ENCODE data around the gene CRYBG2.
A peak's percentile ranks its signal among the peaks of the same experiment; 100 is the strongest.
"Not testable (repeated sequence)": the region's sequence is repeated elsewhere in the genome, so short reads cannot be mapped to it uniquely, and the experiment has no call there.

Gene CRYBG2

GRCh38 chr1:26315874-26316850 lies 37.8 kb downstream of the CRYBG2 start:
- Mint-ChIP-seq H3K36me3 (ENCODE audit: low read depth) (peaks cover 11% of the 10 kb centered on the region), H3K27ac (peak overlapping the region; percentile 85), H3K9me3 (peaks cover 9% of the 10 kb centered on the region), H3K4me1 (ENCODE audit: low read depth) (peaks cover 93% of the 10 kb centered on the region), H3K4me3 (peak overlapping the region; percentile 54), H3K27me3 (no peaks in the 10 kb centered on the region)
- intact Hi-C loops (cut with micrococcal nuclease): no loop called here

GRCh38 chr1:26314501-26314900 lies 39.4 kb downstream of the CRYBG2 start:
- peaks cover 76% of the 10 kb centered on the region for H3K4me1 Mint-ChIP-seq (ENCODE audit: low read depth)
- intact Hi-C loops (cut with micrococcal nuclease): no loop called here
- H3K36me3 Mint-ChIP-seq (ENCODE audit: low read depth): no peaks in the 10 kb centered on the region
- no peak overlapping the region for H3K4me3 Mint-ChIP-seq
- peak overlapping the region; percentile 85 for H3K27ac Mint-ChIP-seq
- H3K9me3 Mint-ChIP-seq: peaks cover 9% of the 10 kb centered on the region
- no peaks in the 10 kb centered on the region for H3K27me3 Mint-ChIP-seq

GRCh38 chr1:26307966-26308899 lies 45.7 kb downstream of the CRYBG2 start:
- not testable (repeated sequence) for H3K27me3 Mint-ChIP-seq, H3K9me3 Mint-ChIP-seq
- Mint-ChIP-seq H3K4me1 (ENCODE audit: low read depth) (peaks cover 62% of the 10 kb centered on the region), H3K27ac (peak overlapping the region; percentile 84), H3K4me3 (peak overlapping the region; percentile 44), H3K36me3 (ENCODE audit: low read depth) (peaks cover 11% of the 10 kb centered on the region)
- intact Hi-C loops (cut with micrococcal nuclease): loop anchor here (2.0 kb wide), 1 partner anchor 13 kb away; no protein-coding TSS in a partner anchor

- H3K4me3 Mint-ChIP-seq: no peak overlapping the region
- H3K27me3 Mint-ChIP-seq: no peaks in the 10 kb centered on the region
- peaks cover 11% of the 10 kb centered on the region for H3K36me3 Mint-ChIP-seq (ENCODE audit: low read depth)
- H3K27ac Mint-ChIP-seq: peak overlapping the region; percentile 84
- intact Hi-C loops (cut with micrococcal nuclease): loop anchor here (2.0 kb wide), 1 partner anchor 13 kb away; no protein-coding TSS in a partner anchor
- H3K4me1 Mint-ChIP-seq (ENCODE audit: low read depth): peaks cover 66% of the 10 kb centered on the region
- H3K9me3 Mint-ChIP-seq: no peaks in the 10 kb centered on the region
Observed at GRCh38 chr1:26307363-26307781, 46.6 kb downstream of the CRYBG2 start.

GRCh38 chr1:26306290-26307229 lies 47.4 kb downstream of the CRYBG2 start, which contains the start of gene UBXN11:
Gene UBXN11, minus strand, starts transcription at chr1:26306636. Its CDS starts 3,753 bp downstream, at chr1:26302883.
- no peaks in the 10 kb centered on the region for H3K9me3 Mint-ChIP-seq
- H3K4me3 Mint-ChIP-seq: peak within 1 kb of the TSS; percentile 90
- H3K4me1 Mint-ChIP-seq (ENCODE audit: low read depth): peaks cover 63% of the 10 kb centered on the region
- no peaks in the 10 kb centered on the region for H3K27me3 Mint-ChIP-seq
- H3K27ac Mint-ChIP-seq: peak within 1 kb of the TSS; percentile 84
- peaks cover 14% of the 10 kb centered on the region for H3K36me3 Mint-ChIP-seq (ENCODE audit: low read depth)
- intact Hi-C loops (cut with micrococcal nuclease): loop anchor here (2.0 kb wide), 1 partner anchor 14 kb away; no protein-coding TSS in a partner anchor

GRCh38 chr1:26305667-26306289 lies 48.2 kb downstream of the CRYBG2 start:
- Mint-ChIP-seq H3K9me3 (no peaks in the 10 kb centered on the region), H3K4me1 (ENCODE audit: low read depth) (peaks cover 70% of the 10 kb centered on the region), H3K27me3 (no peaks in the 10 kb centered on the region), H3K36me3 (ENCODE audit: low read depth) (peaks cover 22% of the 10 kb centered on the region), H3K4me3 (peak overlapping the region; percentile 90), H3K27ac (peak overlapping the region; percentile 84)
- intact Hi-C loops (cut with micrococcal nuclease): loop anchor here (2.0 kb wide), 1 partner anchor 15 kb away; no protein-coding TSS in a partner anchor

- Mint-ChIP-seq H3K9me3 (no peaks in the 10 kb centered on the region), H3K4me3 (no peak overlapping the region), H3K36me3 (ENCODE audit: low read depth) (peaks cover 43% of the 10 kb centered on the region), H3K27ac (no peak overlapping the region), H3K4me1 (ENCODE audit: low read depth) (peaks cover 73% of the 10 kb centered on the region), H3K27me3 (no peaks in the 10 kb centered on the region)
- intact Hi-C loops (cut with micrococcal nuclease): no loop called here
Observed at GRCh38 chr1:26302733-26303405, 51.1 kb downstream of the CRYBG2 start.

- peak overlapping the region; percentile 47 for H3K27ac Mint-ChIP-seq
Observed at GRCh38 chr1:26300578-26301275, 53.2 kb downstream of the CRYBG2 start.

GRCh38 chr1:26297791-26298124 lies 56.2 kb downstream of the CRYBG2 start:
- H3K9me3 Mint-ChIP-seq: no peaks in the 10 kb centered on the region

More at GRCh38 chr1:26300578-26301275, 53.2 kb downstream of the CRYBG2 start:
- intact Hi-C loops (cut with micrococcal nuclease): no loop called here
- Mint-ChIP-seq H3K36me3 (ENCODE audit: low read depth) (peaks cover 57% of the 10 kb centered on the region), H3K9me3 (no peaks in the 10 kb centered on the region), H3K4me1 (ENCODE audit: low read depth) (peaks cover 65% of the 10 kb centered on the region), H3K27me3 (no peaks in the 10 kb centered on the region), H3K4me3 (no peak overlapping the region)

GRCh38 chr1:26297057-26297790 lies 56.7 kb downstream of the CRYBG2 start:
- intact Hi-C loops (cut with micrococcal nuclease): no loop called here
- H3K4me3 Mint-ChIP-seq: no peak overlapping the region
- no peak overlapping the region for H3K27ac Mint-ChIP-seq
- H3K27me3 Mint-ChIP-seq: no peaks in the 10 kb centered on the region
- H3K9me3 Mint-ChIP-seq: no peaks in the 10 kb centered on the region
- peaks cover 80% of the 10 kb centered on the region for H3K36me3 Mint-ChIP-seq (ENCODE audit: low read depth)
- H3K4me1 Mint-ChIP-seq (ENCODE audit: low read depth): peaks cover 43% of the 10 kb centered on the region

More at GRCh38 chr1:26297791-26298124, 56.2 kb downstream of the CRYBG2 start:
- Mint-ChIP-seq H3K36me3 (ENCODE audit: low read depth) (peaks cover 78% of the 10 kb centered on the region), H3K27ac (no peak overlapping the region), H3K4me1 (ENCODE audit: low read depth) (peaks cover 43% of the 10 kb centered on the region), H3K4me3 (no peak overlapping the region), H3K27me3 (no peaks in the 10 kb centered on the region)
- intact Hi-C loops (cut with micrococcal nuclease): no loop called here

- peak overlapping the region; percentile 12 for H3K27ac Mint-ChIP-seq
- peaks cover 46% of the 10 kb centered on the region for H3K4me1 Mint-ChIP-seq (ENCODE audit: low read depth)
- peaks cover 82% of the 10 kb centered on the region for H3K36me3 Mint-ChIP-seq (ENCODE audit: low read depth)
- intact Hi-C loops (cut with micrococcal nuclease): no loop called here
- H3K27me3 Mint-ChIP-seq: no peaks in the 10 kb centered on the region
- no peaks in the 10 kb centered on the region for H3K9me3 Mint-ChIP-seq
- H3K4me3 Mint-ChIP-seq: no peak overlapping the region
Observed at GRCh38 chr1:26296340-26297056, 57.4 kb downstream of the CRYBG2 start.
